Neuronal stem cell (in vitro differentiated cells): Measurements from ENCODE around the gene SIK2.

Experiments used
- DNase-seq: peaks from one replicate; pipeline ENCODE4 v3.0.0-alpha.2; 2013; ENCODE audit warnings: low spot score
- H2AFZ ChIP-seq: one replicate; pipeline ENCODE4 v1.6.1; 2013; ENCODE audit warnings: mild to moderate bottlenecking, low read length, inconsistent platforms
- H2AK5ac ChIP-seq: 2 replicates; pipeline ENCODE4 v1.6.1; 2013; ENCODE audit warnings: low read depth, mild to moderate bottlenecking, inconsistent platforms, low read length, moderate library complexity, mixed read lengths
- H2BK120ac ChIP-seq: 2 replicates; pipeline ENCODE4 v1.6.1; 2013; ENCODE audit warnings: low read depth, mild to moderate bottlenecking, inconsistent platforms, low read length, moderate library complexity, mixed read lengths
- H2BK12ac ChIP-seq: one replicate; pipeline ENCODE4 v1.6.1; 2013; ENCODE audit warnings: low read length, inconsistent platforms
- H2BK15ac ChIP-seq: 2 replicates; pipeline ENCODE4 v1.6.1; 2013; ENCODE audit warnings: mild to moderate bottlenecking, low read length, inconsistent platforms, mixed read lengths
- H2BK5ac ChIP-seq: one replicate; pipeline ENCODE4 v1.6.1; 2013; ENCODE audit warnings: inconsistent platforms, mild to moderate bottlenecking, low read length, moderate library complexity
- H3K14ac ChIP-seq: one replicate; pipeline ENCODE4 v1.6.1; 2013; ENCODE audit warnings: low read length, inconsistent platforms
- H3K18ac ChIP-seq: 2 replicates; pipeline ENCODE4 v1.6.1; 2013; ENCODE audit warnings: low read length, inconsistent platforms
- H3K23ac ChIP-seq: 2 replicates; pipeline ENCODE4 v1.6.1; 2013; ENCODE audit warnings: low read depth, mild to moderate bottlenecking, mixed read lengths, low read length, inconsistent platforms; ENCODE audit not compliant: poor library complexity
- H3K27ac ChIP-seq: replicated peaks from 3 replicates; pipeline ENCODE4 v1.5.1; 2013; ENCODE audit warnings: low read length, inconsistent platforms
- H3K27me3 ChIP-seq, 3 experiments: 2 replicates each; pipeline ENCODE4 v1.6.1; 2013; ENCODE audit warnings: low read length in 3 of 3, mild to moderate bottlenecking in 2 of 3, inconsistent platforms in 1 of 3, low read depth in 1 of 3, mixed read lengths in 1 of 3, moderate library complexity in 1 of 3; ENCODE audit not compliant: control insufficient read depth in 3 of 3, insufficient read depth in 3 of 3
- H3K36me3 ChIP-seq, 2 donors: replicated peaks in 1 of 2; 2 replicates each; pipeline ENCODE4 v1.6.1; 2013; ENCODE audit warnings: low read length in 2 of 2; ENCODE audit not compliant: control insufficient read depth in 2 of 2, insufficient read depth in 2 of 2
- H3K4ac ChIP-seq: 2 replicates; pipeline ENCODE4 v1.6.1; 2013; ENCODE audit warnings: inconsistent platforms, mild to moderate bottlenecking, low read length, moderate library complexity
- H3K4me1 ChIP-seq, 2 donors: 1 replicate in 1 of 2; 2 replicates in 1 of 2; pipeline ENCODE4 v1.6.1; 2013; ENCODE audit warnings: low read length in 2 of 2, low read depth in 1 of 2; ENCODE audit not compliant: control insufficient read depth in 2 of 2, insufficient read depth in 1 of 2
- H3K4me2 ChIP-seq: one replicate; pipeline ENCODE4 v1.6.1; 2013; ENCODE audit warnings: mild to moderate bottlenecking, low read length, inconsistent platforms; ENCODE audit not compliant: insufficient read depth, poor library complexity, severe bottlenecking
- H3K4me3 ChIP-seq, 2 donors: 2 replicates each; pipeline ENCODE4 v1.5.1; 2013; ENCODE audit warnings: low read length in 2 of 2, mild to moderate bottlenecking in 2 of 2, inconsistent platforms in 1 of 2, moderate library complexity in 1 of 2
- H3K79me1 ChIP-seq: one replicate; pipeline ENCODE4 v1.6.1; 2013; ENCODE audit warnings: low read depth, mild to moderate bottlenecking, inconsistent platforms, low read length, moderate library complexity
- H3K9ac ChIP-seq: one replicate; pipeline ENCODE4 v1.6.1; 2013; ENCODE audit warnings: mild to moderate bottlenecking, low read depth, low read length, inconsistent platforms; ENCODE audit not compliant: poor library complexity
- H3K9me3 ChIP-seq, 2 donors: replicated peaks in 1 of 2; 2 replicates each; pipeline versions ENCODE3 to v1.6.1; 2013; ENCODE audit warnings: low read length in 2 of 2, mild to moderate bottlenecking in 2 of 2, inconsistent platforms in 1 of 2, low read depth in 1 of 2, mixed read lengths in 1 of 2, moderate library complexity in 1 of 2; ENCODE audit not compliant: control insufficient read depth in 2 of 2, insufficient read depth in 1 of 2
- H4K8ac ChIP-seq: one replicate; pipeline ENCODE4 v1.6.1; 2013; ENCODE audit warnings: low read depth, mild to moderate bottlenecking, inconsistent platforms, low read length, moderate library complexity
- H4K91ac ChIP-seq: one replicate; pipeline ENCODE4 v1.6.1; 2013; ENCODE audit warnings: low read length, low read depth, mild to moderate bottlenecking, inconsistent platforms; ENCODE audit not compliant: poor library complexity
- WGBS, 2 donors: extraction: QIAGEN DNeasy Blood & Tissue Kit; methylation state at CpG; one replicate each; pipeline ENCODE4 v1.1.7; 2013; ENCODE audit warnings: missing lambda C conversion rate in 2 of 2, mixed read lengths in 1 of 2; ENCODE audit not compliant: insufficient read length in 2 of 2, insufficient replicate concordance in 1 of 2; ENCODE audit errors: extremely low coverage in 2 of 2; 5-methylcytosine and 5-hydroxymethylcytosine counted together

The SIK2 gene

GRCh38 chr11:111675891-111676290 lies 73.6 kb downstream of the SIK2 start:
- H3K27me3 ChIP-seq = no peaks in the 10 kb centered on the region
- no peak overlapping the region for H2AFZ ChIP-seq
- H3K4me3 ChIP-seq = no peak overlapping the region
- H2BK120ac ChIP-seq = no peak overlapping the region
- no peak overlapping the region for H3K4ac ChIP-seq
- H2BK5ac ChIP-seq = no peak overlapping the region
- no peak overlapping the region for H3K14ac ChIP-seq
- no peaks in the 10 kb centered on the region for H3K79me1 ChIP-seq
- no peak overlapping the region for H2BK15ac ChIP-seq
- H3K4me2 ChIP-seq = no peak overlapping the region
- H2BK12ac ChIP-seq = no peak overlapping the region
- no peak overlapping the region for H4K91ac ChIP-seq
- peaks cover 11 to 34% of the 10 kb centered on the region in 2 donors for H3K36me3 ChIP-seq
- no peaks in the 10 kb centered on the region for H3K4me1 ChIP-seq
- no peak overlapping the region for H3K27ac ChIP-seq
- no peak overlapping the region for H2AK5ac ChIP-seq
- no peaks in the 10 kb centered on the region for H3K9me3 ChIP-seq
- H4K8ac ChIP-seq = no peak overlapping the region
- DNase-seq = no peak
- WGBS, 2 donors = no CpG with 5 or more reads among the region's 2 CpGs
- H3K18ac ChIP-seq = no peak overlapping the region
- H3K23ac ChIP-seq = no peak overlapping the region
- H3K9ac ChIP-seq = no peak overlapping the region

- no peak overlapping the region for H4K91ac ChIP-seq
- H2AFZ ChIP-seq = no peak overlapping the region
- no peak overlapping the region for H3K14ac ChIP-seq
- no peak overlapping the region for H3K18ac ChIP-seq
- H3K9me3 ChIP-seq = no peaks in the 10 kb centered on the region
- H2BK15ac ChIP-seq = no peak overlapping the region
- no peak overlapping the region for H3K23ac ChIP-seq
- DNase-seq = no peak
- no peak overlapping the region for H2BK12ac ChIP-seq
- H3K4me2 ChIP-seq = no peak overlapping the region
- H3K27me3 ChIP-seq = no peaks in the 10 kb centered on the region
- no peak overlapping the region for H4K8ac ChIP-seq
- peaks cover 3 to 23% of the 10 kb centered on the region in 2 donors for H3K36me3 ChIP-seq
- no CpG with 5 or more reads among the region's 4 CpGs for WGBS, 2 donors
- H2BK5ac ChIP-seq = no peak overlapping the region
- no peak overlapping the region for H3K9ac ChIP-seq
- H3K4ac ChIP-seq = no peak overlapping the region
- H3K4me3 ChIP-seq = no peak overlapping the region
- H2BK120ac ChIP-seq = no peak overlapping the region
- H3K4me1 ChIP-seq = no peaks in the 10 kb centered on the region
- H2AK5ac ChIP-seq = no peak overlapping the region
- no peak overlapping the region for H3K27ac ChIP-seq
- no peaks in the 10 kb centered on the region for H3K79me1 ChIP-seq
These were observed 74.8 kb downstream of the SIK2 start for GRCh38 chr11:111676878-111677585.

GRCh38 chr11:111680486-111681175 lies 78.4 kb downstream of the SIK2 start:
- Histone ChIP-seq H3K14ac (no peak overlapping the region), H4K91ac (no peak overlapping the region), H2AK5ac (no peak overlapping the region), H2BK5ac (no peak overlapping the region), H3K9me3 (no peaks in the 10 kb centered on the region), H3K4ac (no peak overlapping the region), H2AFZ (no peak overlapping the region), H4K8ac (no peak overlapping the region), H3K27me3 (no peaks in the 10 kb centered on the region), H3K4me2 (no peak overlapping the region), H3K4me1 (no peaks in the 10 kb centered on the region), H3K9ac (no peak overlapping the region), H3K18ac (no peak overlapping the region), H2BK120ac (no peak overlapping the region), H3K36me3 (peaks cover 1 to 11% of the 10 kb centered on the region in 2 donors), H3K23ac (no peak overlapping the region), H3K79me1 (no peaks in the 10 kb centered on the region), H2BK15ac (no peak overlapping the region), H3K4me3 (no peak overlapping the region), H3K27ac (no peak overlapping the region), H2BK12ac (no peak overlapping the region)
- WGBS, 2 donors = 100% methylated on average over 1 of the region's 3 CpGs; no CpG with 5 or more reads in 1 of the 2 donors
- no peak for DNase-seq

GRCh38 chr11:111683806-111684205 lies 81.6 kb downstream of the SIK2 start:
- WGBS, 2 donors = no CpG with 5 or more reads among the region's 3 CpGs
- H3K14ac ChIP-seq = no peak overlapping the region
- H2BK5ac ChIP-seq = no peak overlapping the region
- no peak overlapping the region for H2BK120ac ChIP-seq
- H3K27me3 ChIP-seq = no peaks in the 10 kb centered on the region
- DNase-seq = no peak
- H3K4me3 ChIP-seq = no peak overlapping the region
- H3K9ac ChIP-seq = no peak overlapping the region
- H3K23ac ChIP-seq = no peak overlapping the region
- no peaks in the 10 kb centered on the region for H3K9me3 ChIP-seq
- no peak overlapping the region for H2AFZ ChIP-seq
- no peak overlapping the region for H3K27ac ChIP-seq
- H3K79me1 ChIP-seq = no peaks in the 10 kb centered on the region
- no peak overlapping the region for H3K4me2 ChIP-seq
- no peak overlapping the region for H2BK12ac ChIP-seq
- H2AK5ac ChIP-seq = no peak overlapping the region
- no peak overlapping the region for H3K4ac ChIP-seq
- H2BK15ac ChIP-seq = no peak overlapping the region
- no peaks in the 10 kb centered on the region for H3K4me1 ChIP-seq
- no peak overlapping the region for H3K18ac ChIP-seq
- H4K91ac ChIP-seq = no peak overlapping the region
- H3K36me3 ChIP-seq = peaks cover 2 to 16% of the 10 kb centered on the region in 2 donors
- no peak overlapping the region for H4K8ac ChIP-seq
